NCI-H1048 (cell line): Measurements from ENCODE around the gene C1orf226.

Experiments used
- DNase-seq: peaks from one replicate; lab custom pipeline; 2025; lab: John Stamatoyannopoulos, UW

Gene C1orf226

DNA sequence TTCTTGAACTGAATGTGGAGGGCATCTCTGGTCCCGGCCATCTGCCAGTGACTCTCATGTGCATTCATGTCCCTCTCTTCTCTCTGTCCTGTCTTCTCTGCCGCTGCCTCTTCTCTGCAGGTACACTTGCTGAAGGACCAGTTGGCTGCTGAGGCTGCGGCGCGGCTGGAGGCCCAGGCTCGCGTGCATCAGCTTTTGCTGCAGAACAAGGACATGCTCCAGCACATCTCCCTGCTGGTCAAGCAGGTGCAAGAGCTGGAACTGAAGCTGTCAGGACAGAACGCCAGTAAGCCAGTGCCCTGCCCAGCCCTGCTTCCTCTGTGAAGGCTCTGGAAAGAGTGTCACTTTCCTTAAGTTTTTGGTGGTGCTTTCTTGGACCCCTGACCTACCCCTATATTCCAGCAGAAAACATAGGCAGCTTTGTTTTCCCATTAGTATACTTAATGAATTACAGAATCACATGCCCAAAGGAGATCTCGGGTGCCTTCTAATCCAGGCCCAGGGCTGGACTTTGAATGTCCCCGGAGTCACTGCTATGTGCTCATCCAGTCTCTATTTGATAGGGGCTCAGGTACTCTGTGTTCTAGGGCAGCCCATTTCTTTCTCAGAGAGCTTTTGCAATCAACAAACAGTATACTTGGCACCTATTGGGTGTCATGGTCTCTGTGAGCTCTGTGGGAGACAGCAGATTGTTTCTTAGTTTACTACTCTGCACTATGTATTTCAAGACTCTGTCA lies 16.1 kb upstream of the C1orf226 start:
- DNase-seq: no peak

DNA sequence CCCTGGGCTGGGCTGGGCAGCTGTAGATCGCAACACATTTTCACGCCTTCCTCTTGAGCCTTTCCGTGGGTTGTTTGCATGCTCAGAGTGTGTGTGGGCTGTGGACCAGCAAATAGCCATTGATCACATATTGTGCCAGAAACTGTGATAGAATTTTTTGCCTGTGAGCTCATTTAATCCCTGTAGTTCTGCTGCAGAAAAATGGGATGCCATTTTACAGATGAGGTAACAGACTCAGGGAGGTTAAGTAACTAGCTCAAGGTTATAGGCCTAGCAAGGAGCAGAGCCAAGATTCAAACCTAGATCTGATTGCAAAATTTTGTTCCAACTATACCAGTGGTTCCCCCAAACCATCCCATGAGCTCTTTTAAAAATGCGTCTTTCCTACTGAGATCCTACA lies 15.4 kb upstream of the C1orf226 start:
- DNase-seq: no peak

DNA sequence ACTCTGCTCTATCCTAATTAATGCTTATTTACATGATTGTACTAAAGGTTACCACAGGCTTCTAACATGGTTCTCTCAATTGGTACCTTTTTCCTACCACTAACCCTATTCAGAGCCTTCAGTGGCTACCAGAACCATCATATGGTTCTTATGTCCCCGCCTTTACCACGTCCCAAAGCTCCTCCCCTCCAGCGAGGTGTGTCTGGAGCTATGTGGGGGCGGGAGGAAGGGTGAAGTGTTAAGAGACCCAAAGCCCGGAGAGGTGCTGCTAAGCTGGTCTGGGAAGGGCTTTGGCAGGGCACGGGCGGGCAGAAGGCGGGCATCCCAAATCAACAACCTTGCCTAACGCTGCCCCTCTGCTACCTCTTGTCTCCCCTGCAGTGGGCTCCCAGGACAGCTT lies 14.9 kb upstream of the C1orf226 start:
- DNase-seq: no peak

DNA sequence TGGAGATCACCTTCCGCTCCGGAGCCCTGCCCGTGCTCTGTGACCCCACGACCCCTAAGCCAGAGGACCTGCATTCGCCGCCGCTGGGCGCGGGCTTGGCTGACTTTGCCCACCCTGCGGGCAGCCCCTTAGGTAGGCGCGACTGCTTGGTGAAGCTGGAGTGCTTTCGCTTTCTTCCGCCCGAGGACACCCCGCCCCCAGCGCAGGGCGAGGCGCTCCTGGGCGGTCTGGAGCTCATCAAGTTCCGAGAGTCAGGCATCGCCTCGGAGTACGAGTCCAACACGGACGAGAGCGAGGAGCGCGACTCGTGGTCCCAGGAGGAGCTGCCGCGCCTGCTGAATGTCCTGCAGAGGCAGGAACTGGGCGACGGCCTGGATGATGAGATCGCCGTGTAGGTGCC lies 14.5 kb upstream of the C1orf226 start:
- no peak for DNase-seq

DNA sequence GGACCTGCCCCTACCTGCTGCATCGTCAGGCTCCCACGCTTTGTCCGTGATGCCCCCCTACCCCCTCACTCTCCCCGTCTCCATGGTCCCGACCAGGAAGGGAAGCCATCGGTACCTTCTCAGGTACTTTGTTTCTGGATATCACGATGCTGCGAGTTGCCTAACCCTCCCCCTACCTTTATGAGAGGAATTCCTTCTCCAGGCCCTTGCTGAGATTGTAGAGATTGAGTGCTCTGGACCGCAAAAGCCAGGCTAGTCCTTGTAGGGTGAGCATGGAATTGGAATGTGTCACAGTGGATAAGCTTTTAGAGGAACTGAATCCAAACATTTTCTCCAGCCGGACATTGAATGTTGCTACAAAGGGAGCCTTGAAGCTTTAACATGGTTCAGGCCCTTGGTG lies 13.8 kb upstream of the C1orf226 start:
- no peak for DNase-seq

DNA sequence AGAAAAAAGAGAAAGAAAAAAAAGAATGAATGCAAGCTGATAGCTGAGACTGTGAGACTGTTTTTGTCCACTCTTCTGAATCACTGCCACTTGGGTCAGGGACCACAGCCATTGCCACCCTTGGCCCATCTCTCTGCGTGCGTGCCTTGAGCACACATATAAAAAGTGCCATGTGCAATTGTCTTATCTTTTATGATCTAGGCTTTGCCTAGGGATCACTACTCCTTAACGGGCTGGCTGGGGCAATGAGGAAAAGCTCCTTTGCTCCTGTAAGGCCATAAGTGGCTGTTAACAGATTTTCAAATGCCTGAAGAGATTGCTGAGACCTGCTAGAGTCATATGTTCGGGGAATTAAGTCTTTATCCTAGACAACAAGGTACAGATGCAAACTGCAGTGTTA lies 13.1 kb upstream of the C1orf226 start:
- no peak for DNase-seq

DNA sequence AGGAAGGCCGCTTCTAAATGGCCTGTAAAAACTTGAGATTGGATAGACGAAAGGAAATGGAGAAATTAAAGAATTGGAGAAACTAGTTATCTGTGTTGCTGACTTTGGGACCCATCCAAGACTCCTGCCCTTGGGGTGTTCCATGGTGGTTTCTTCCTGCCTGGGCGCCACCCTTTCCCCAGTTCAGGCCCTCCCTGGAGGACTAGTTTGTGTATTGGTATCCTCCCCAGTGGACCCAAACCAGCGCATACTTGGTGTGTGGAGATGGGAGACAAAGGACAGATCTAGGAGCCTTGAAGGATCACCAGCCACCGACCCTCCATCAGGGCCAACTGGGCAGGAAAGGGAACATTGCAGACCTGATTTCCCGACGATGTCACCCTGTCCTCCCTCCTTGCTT lies 12.0 kb upstream of the C1orf226 start:
- DNase-seq: no peak

DNA sequence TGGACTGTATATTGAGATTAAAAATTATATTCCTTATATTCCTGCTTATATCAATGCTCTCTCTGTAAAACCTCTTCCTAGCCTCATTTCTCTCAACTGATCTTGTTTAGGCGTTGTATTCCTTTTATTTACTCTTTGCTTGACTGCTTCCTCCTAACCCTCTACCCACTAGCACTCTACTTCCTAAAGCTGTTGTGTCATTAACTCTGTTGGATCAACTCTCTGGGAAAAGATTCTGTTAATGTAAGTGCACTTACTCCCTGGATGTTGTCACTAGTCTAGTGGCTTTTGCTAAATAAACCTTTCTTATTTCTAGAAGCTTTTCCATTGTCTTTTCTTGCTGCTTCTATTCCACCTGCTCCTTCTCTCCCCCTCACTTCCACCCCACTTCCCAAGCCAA lies 11.4 kb upstream of the C1orf226 start:
- no peak for DNase-seq

DNA sequence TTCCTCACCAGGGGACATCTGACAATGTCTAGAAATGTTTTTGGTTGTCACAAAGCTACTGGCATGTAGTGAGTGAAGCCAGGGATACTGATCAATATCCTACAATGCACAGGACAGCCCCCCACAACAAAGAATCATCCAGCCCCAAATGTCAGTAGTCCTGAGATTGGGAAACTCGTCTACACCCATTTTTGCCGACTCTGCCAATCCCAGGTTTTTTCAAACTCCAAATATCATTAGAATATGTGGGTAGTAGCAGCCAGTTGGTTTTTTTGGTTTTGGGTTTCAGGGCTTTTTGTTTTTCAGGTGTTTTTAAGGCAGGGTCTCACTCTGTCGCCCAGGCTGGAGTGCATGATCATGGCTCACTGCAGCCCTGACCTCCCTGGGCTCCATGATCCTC lies 10.8 kb upstream of the C1orf226 start:
- DNase-seq: no peak

DNA sequence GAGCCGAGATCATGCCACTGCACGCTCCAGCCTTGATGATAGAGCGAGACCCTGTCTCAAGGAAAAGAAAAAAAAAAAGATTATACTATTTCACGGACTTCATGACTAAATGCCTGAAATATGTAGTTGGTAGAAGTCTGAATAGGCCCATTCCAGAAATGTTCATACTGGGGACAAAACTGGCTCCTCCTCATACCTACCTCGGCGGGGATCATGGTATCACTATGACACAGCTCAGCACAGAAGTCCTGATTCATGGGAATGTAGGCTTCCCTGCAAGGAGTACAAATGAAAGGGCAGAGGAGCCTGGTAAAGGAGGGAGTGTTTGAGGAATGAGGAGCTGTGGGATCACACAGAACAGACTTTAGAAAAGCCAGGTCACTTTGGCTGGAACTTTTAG lies 9.9 kb upstream of the C1orf226 start:
- DNase-seq: no peak

DNA sequence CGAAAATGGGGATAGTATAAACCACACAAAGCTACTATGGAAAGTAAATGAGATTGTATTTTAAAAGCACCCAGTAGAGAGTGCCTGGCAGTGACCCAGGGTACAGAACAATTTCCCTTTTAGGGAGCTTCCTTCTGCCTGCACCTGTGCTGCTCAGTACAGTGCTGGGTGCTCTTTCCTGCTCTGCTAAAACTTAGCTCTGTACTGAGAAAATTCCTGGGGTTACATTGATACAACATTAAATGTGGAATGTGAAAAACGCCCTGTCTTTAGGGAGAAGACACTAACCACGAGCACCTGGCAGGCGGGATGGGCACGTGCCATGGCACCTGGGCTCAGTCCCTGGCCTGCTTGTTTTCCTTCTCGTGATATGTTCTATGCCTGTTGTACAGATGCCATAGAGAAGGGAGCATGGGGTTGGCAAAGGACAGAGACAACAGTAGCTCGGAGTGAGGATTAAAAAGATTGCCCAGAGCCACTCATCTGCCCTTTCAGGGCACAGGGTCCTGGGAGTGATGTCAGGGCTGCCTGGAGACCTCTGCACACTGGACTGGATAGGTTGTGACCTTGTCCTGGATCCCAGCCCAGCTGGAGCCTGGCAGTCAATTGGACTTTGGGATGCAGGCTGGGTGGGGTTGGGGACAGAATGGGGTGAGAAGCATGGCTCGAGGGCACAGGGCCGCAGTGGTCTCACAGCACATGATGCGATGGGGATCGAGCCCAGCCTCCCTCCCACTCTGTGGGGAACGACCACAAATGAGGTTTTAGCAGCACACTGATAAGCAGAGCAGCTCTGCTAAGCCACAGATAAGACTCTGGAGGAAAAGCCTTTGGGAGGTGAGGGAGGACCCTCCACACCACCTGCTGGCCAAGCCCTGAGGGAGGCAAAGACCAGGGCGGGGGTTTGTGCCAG lies 9.1 kb upstream of the C1orf226 start:
- no peak for DNase-seq

DNA sequence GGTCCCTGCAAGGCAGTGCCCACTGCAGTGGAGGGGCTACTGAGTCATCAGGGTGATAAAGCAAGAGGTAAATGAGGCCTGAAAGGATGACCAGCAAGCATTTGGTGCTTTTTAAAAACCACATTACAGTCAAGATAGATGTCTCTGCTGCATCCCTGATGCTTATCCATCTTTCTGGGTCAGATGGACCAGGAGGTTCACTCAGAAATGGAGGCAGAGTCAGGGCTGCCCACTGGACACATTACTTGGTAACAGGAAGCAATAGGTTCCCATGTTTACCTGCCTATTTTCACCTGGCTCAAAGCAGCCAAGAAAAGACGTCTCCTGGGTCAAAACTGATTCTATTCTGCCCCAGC lies 8.5 kb upstream of the C1orf226 start:
- DNase-seq: no peak

DNA sequence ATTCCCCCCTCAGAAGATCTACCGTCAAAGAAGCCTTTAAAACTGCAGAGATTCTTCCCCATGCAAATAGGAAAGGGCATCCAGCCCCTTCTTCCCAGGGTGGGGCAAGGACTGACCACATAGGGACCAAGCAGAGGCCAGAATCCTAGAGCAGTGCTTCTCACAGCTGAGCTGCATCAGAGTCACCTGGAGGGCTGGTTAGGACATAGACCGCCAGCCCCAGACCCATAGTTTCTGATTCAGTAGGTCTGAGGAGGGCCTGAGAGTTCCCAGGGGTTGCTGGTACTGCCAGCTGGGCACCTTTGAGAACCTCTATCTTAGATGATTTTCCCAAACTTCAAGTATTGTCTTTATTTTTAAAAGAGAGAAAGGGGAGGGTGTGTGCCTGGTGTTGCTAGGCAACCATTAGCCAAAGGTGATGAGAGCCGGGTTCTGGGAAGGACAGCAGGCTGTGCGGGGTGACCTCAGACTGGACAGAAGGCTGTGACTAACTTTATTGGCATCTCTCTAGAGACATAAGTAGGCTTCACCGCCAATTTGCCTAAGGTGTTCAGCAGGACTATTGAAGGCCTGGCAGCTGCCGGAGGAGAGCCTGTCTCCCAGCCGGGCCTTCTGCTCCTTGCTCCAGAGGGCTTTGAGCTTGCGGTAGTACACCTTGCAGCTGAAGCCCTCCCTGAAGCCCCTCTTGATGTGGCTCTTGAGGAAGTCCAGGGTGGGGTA lies 7.8 kb upstream of the C1orf226 start:
- DNase-seq: no peak

DNA sequence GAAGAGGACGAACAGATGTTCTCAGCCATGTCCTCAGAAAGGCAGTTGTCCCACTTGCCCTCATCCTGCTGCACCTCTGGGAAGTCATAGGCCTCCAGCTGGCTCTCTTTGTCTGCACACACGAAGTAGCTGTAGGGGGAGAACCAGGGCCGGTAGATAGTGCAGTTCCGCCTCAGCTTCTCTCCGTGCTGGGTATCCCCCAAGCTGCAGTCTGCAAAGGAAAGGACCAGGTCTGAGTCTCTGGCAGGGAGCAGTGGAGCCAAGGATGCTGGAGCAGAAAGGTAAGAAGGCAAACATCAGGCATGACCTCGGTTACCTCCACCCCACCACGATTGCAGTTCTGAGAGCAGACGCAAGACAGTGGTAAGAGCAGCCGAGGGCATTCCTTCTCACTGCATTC lies 7.1 kb upstream of the C1orf226 start:
- no peak for DNase-seq

DNA sequence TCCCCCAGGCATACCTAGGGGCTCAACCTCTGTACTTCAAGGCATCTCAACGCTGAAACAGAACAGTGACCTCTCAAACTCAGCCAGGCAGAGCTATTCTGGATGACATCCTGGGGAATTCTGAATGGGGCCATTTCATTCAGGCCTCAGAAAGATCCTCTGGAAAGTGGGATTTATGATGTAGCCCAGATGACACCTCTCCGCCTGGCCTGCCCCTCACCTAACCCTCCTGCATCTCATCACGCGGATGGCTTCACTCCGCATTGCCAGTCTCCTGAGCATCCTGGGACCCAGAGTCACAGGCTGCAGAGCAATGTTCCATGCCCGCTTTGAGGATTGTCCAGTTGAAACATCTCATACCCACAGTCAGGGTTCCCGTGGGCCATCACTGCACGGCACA lies 6.1 kb upstream of the C1orf226 start:
- no peak for DNase-seq

DNA sequence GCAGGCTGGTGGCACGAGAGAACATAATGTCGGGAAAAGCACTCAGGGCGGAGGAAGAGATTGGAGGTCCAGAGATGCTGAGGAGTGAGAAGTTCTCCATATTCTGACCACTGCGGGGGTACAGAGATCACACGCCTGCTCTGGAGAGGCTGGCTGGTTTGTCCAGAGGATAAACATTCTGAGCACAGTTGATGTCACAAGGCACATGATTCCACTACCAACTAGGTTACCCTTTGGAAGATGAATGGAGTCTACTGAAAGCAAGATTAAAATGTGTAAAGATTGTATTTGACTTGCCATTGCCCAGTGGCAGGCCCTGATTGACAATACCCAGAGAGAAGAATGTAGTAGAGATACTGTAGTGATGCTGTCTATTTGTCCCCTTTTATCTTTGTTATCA lies 4.8 kb upstream of the C1orf226 start, which contains the start of gene SPATA46:
SPATA46 (minus strand) TSS at position 164 of the 400 bp plus-strand sequence; CDS start at position 100, 64 bp downstream.
- no peak for DNase-seq

DNA sequence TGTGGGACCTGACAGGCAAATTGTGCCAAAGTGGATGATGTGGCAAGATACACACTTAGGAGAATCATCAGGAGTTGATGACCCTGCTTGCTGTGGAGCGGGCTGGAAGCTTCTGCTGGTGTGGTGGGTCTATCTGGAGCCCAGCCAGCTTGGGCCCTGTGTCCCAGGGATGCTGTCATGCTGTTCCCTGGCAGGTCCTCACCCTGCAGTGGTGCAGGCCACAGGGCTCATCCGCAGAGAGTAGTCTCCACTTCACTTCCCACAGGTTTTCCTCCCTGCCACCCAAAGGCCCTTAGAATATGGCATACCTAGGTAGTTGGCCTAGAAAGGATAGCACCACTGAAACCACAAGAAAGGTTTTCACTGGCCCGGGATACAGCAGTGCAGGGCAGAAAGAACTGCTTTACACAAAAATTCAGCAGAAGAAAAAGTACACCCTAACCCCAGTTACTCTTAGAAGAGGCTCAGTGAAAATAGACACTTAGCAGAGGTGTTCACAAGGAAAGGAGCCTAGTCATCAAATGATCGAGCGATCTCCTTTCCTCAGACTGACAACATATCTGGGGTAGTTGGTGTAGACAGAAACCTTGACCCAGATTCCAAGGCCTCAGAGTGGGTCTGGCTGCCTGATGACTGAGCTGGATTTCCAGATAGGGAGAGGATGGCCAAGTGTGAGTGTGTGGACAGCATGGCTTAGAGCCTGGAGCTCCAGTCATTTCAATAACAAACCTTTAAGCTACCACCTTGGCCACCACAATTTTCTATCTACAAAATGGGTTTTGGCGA lies 1.3 kb upstream of the C1orf226 start:
- DNase-seq: no peak

DNA sequence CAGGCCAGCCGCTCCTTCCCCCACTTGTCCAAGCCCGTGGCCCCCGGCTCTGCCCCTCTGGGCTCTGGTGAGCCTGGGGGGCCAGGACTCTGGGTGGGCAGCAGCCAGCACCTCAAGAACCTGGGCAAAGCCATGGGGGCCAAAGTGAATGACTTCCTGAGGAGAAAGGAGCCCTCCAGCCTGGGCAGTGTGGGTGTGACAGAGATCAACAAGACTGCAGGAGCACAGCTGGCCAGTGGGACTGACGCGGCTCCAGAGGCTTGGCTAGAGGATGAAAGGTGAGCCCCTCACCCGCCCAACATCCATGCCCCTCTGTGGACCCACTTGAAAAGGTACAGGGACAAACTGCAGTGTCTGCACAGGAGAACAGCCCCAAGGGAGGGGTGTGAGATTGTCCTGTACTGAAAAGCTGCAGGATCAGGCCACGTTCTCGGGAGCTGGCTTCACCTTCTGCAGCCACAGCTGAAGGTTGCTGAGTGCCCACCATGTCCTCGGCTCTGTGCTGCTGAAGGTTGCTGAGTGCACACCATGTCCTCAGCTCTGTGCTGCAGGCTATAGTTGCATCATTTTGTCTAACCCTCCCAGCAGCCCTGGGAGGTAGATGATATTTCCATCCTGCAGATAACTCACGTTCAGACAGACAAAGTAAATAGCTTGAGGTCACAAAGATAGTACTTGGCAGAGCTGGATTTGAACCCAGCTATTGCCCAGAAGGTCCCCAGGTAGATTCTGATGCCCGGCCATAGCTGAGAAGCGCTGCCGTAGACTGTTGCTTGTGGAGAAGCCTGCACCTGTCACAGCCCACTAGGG lies 618 bp downstream of the C1orf226 start:
- no peak for DNase-seq

DNA sequence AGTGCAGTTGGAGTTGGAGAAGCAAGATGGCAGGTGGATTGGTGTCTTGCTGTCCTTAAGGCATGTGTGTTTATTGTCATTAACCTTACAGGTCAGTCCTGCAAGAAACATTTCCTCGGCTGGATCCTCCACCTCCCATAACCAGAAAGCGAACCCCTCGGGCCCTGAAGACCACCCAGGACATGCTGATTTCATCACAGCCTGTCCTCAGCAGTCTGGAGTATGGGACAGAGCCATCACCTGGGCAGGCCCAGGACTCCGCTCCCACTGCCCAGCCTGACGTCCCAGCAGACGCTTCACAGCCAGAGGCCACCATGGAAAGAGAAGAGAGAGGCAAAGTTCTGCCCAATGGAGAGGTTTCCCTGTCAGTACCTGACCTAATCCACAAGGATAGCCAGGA lies 1.6 kb downstream of the C1orf226 start:
- DNase-seq: no peak

DNA sequence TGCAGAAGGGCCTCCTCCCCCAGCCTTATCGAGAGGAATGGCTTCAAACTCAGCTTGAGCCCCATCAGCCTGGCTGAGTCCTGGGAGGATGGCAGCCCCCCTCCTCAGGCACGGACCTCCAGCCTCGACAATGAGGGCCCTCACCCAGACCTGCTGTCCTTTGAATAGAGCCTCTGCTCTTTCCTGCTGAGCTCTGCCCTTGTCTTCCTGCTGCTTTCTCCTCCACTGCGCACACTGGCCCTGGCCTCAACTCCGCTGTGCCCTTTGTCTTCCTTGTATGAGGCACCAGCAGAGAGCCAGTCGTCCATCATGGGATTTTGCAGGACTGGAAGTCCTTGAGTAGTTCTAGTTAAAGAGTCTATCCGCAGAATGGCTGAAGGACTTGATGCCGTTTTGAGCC lies 2.0 kb downstream of the C1orf226 start:
- DNase-seq: no peak

DNA sequence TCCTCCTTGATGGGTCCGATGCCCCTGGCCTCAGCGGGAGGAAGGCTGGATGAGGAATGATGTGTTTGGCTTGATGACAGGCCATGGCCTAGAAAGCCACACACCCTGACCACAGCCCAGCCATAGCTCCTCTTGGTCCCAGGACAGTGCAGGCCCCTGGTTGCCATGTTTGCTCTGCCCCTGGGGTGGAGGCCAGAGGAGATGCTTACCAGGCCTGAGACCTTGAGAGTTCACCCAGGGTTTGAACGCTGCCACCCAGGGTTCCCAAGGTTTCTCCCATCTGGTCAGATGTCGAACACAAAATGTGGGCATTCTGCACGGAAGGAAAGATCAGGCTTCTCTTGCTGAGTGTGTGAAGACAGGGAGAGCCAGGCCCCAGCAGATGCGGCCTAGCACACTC lies 2.6 kb downstream of the C1orf226 start:
- no peak for DNase-seq
